ENCODE data around the gene SPIN2A.
"Not testable (repeated sequence)": the region's sequence is repeated elsewhere in the genome, so short reads cannot be mapped to it uniquely, and the experiment has no call there.

SPIN2A gene

GRCh38 chrX:57134702-57135101 lies 2.5 kb downstream of the SPIN2A start:
- Histone ChIP-seq H3K4me3 (ENCODE audit: low read length in 2 of 2) (no peak overlapping the region), H3K36me3 (ENCODE audit: control insufficient read depth in 2 of 2, insufficient read depth in 2 of 2, low read length in 2 of 2) (no peaks in the 10 kb centered on the region), H3K27ac (ENCODE audit: low read depth in 2 of 2, low read length in 2 of 2) (no peak overlapping the region), H3K9ac (ENCODE audit: low read depth in 1 of 2, low read length in 2 of 2) (no peak overlapping the region), H3K9me3 (ENCODE audit: control insufficient read depth in 2 of 2, low read length in 2 of 2) (no peaks in the 10 kb centered on the region), H3K27me3 (ENCODE audit: control insufficient read depth in 2 of 2, insufficient read depth in 2 of 2, low read length in 2 of 2) (no peaks in the 10 kb centered on the region), H3K4me1 (ENCODE audit: control insufficient read depth in 2 of 2, insufficient read depth in 2 of 2, low read length in 2 of 2) (no peaks in the 10 kb centered on the region)

- H3K9ac ChIP-seq (ENCODE audit: low read depth in 1 of 2, low read length in 2 of 2) = no peak overlapping the region
- H3K4me3 ChIP-seq (ENCODE audit: low read length in 2 of 2) = no peak overlapping the region
- H3K27me3 ChIP-seq (ENCODE audit: control insufficient read depth in 2 of 2, insufficient read depth in 2 of 2, low read length in 2 of 2) = no peaks in the 10 kb centered on the region
- H3K9me3 ChIP-seq (ENCODE audit: control insufficient read depth in 2 of 2, low read length in 2 of 2) = no peaks in the 10 kb centered on the region
- H3K4me1 ChIP-seq (ENCODE audit: control insufficient read depth in 2 of 2, insufficient read depth in 2 of 2, low read length in 2 of 2) = no peaks in the 10 kb centered on the region
- H3K36me3 ChIP-seq (ENCODE audit: control insufficient read depth in 2 of 2, insufficient read depth in 2 of 2, low read length in 2 of 2) = no peaks in the 10 kb centered on the region
- H3K27ac ChIP-seq (ENCODE audit: low read depth in 2 of 2, low read length in 2 of 2) = no peak overlapping the region
Measured at GRCh38 chrX:57133706-57134105, 3.5 kb downstream of the SPIN2A start.

- not testable (repeated sequence) for H3K27ac ChIP-seq (ENCODE audit: low read depth in 2 of 2, low read length in 2 of 2); H3K4me3 ChIP-seq (ENCODE audit: low read length in 2 of 2); H3K9me3 ChIP-seq (ENCODE audit: control insufficient read depth in 2 of 2, low read length in 2 of 2); H3K4me1 ChIP-seq (ENCODE audit: control insufficient read depth in 2 of 2, insufficient read depth in 2 of 2, low read length in 2 of 2); H3K9ac ChIP-seq (ENCODE audit: low read depth in 1 of 2, low read length in 2 of 2); H3K27me3 ChIP-seq (ENCODE audit: control insufficient read depth in 2 of 2, insufficient read depth in 2 of 2, low read length in 2 of 2); H3K36me3 ChIP-seq (ENCODE audit: control insufficient read depth in 2 of 2, insufficient read depth in 2 of 2, low read length in 2 of 2)
Measured at GRCh38 chrX:57133284-57133683, 3.9 kb downstream of the SPIN2A start.

GRCh38 chrX:57132046-57132445 lies 5.2 kb downstream of the SPIN2A start:
- Histone ChIP-seq H3K4me3 (ENCODE audit: low read length in 2 of 2) (no peak overlapping the region), H3K27me3 (ENCODE audit: control insufficient read depth in 2 of 2, insufficient read depth in 2 of 2, low read length in 2 of 2) (no peaks in the 10 kb centered on the region), H3K9me3 (ENCODE audit: control insufficient read depth in 2 of 2, low read length in 2 of 2) (no peaks in the 10 kb centered on the region), H3K9ac (ENCODE audit: low read depth in 1 of 2, low read length in 2 of 2) (no peak overlapping the region), H3K4me1 (ENCODE audit: control insufficient read depth in 2 of 2, insufficient read depth in 2 of 2, low read length in 2 of 2) (no peaks in the 10 kb centered on the region), H3K27ac (ENCODE audit: low read depth in 2 of 2, low read length in 2 of 2) (no peak overlapping the region), H3K36me3 (ENCODE audit: control insufficient read depth in 2 of 2, insufficient read depth in 2 of 2, low read length in 2 of 2) (no peaks in the 10 kb centered on the region)

- peak overlapping the region; percentile 82 to 93 for H3K4me3 ChIP-seq (ENCODE audit: low read length in 2 of 2)
- H3K4me1 ChIP-seq (ENCODE audit: control insufficient read depth in 2 of 2, insufficient read depth in 2 of 2, low read length in 2 of 2) = no peaks in the 10 kb centered on the region
- H3K36me3 ChIP-seq (ENCODE audit: control insufficient read depth in 2 of 2, insufficient read depth in 2 of 2, low read length in 2 of 2) = no peaks in the 10 kb centered on the region
- peaks cover 0 to 4% of the 10 kb centered on the region in 2 donors for H3K27me3 ChIP-seq (ENCODE audit: control insufficient read depth in 2 of 2, insufficient read depth in 2 of 2, low read length in 2 of 2)
- peak overlapping the region; percentile 75 to 80 for H3K27ac ChIP-seq (ENCODE audit: low read depth in 2 of 2, low read length in 2 of 2)
- no peaks in the 10 kb centered on the region for H3K9me3 ChIP-seq (ENCODE audit: control insufficient read depth in 2 of 2, low read length in 2 of 2)
- peak overlapping the region; percentile 74 to 85 for H3K9ac ChIP-seq (ENCODE audit: low read depth in 1 of 2, low read length in 2 of 2)
Measured at GRCh38 chrX:57121816-57122215, 15.4 kb downstream of the SPIN2A start.

GRCh38 chrX:57121162-57121755 lies 15.9 kb downstream of the SPIN2A start, which contains the start of gene SPIN2B:
SPIN2B (minus strand) TSS chrX:57121548.
- Histone ChIP-seq H3K9ac (ENCODE audit: low read depth in 1 of 2, low read length in 2 of 2) (peak within 1 kb of the TSS; percentile 74 to 85), H3K4me3 (ENCODE audit: low read length in 2 of 2) (peak within 1 kb of the TSS; percentile 82 to 93), H3K27me3 (ENCODE audit: control insufficient read depth in 2 of 2, insufficient read depth in 2 of 2, low read length in 2 of 2) (no peaks in the 10 kb centered on the region), H3K4me1 (ENCODE audit: control insufficient read depth in 2 of 2, insufficient read depth in 2 of 2, low read length in 2 of 2) (no peaks in the 10 kb centered on the region), H3K27ac (ENCODE audit: low read depth in 2 of 2, low read length in 2 of 2) (peak within 1 kb of the TSS; percentile 75 to 80), H3K36me3 (ENCODE audit: control insufficient read depth in 2 of 2, insufficient read depth in 2 of 2, low read length in 2 of 2) (no peaks in the 10 kb centered on the region), H3K9me3 (ENCODE audit: control insufficient read depth in 2 of 2, low read length in 2 of 2) (no peaks in the 10 kb centered on the region)

- peak overlapping the region; percentile 56 to 85 for H3K9ac ChIP-seq (ENCODE audit: low read depth in 1 of 2, low read length in 2 of 2)
- not testable (repeated sequence) for H3K36me3 ChIP-seq (ENCODE audit: control insufficient read depth in 2 of 2, insufficient read depth in 2 of 2, low read length in 2 of 2); H3K27me3 ChIP-seq (ENCODE audit: control insufficient read depth in 2 of 2, insufficient read depth in 2 of 2, low read length in 2 of 2); H3K4me1 ChIP-seq (ENCODE audit: control insufficient read depth in 2 of 2, insufficient read depth in 2 of 2, low read length in 2 of 2); H3K9me3 ChIP-seq (ENCODE audit: control insufficient read depth in 2 of 2, low read length in 2 of 2)
- peak overlapping the region; percentile 82 to 93 for H3K4me3 ChIP-seq (ENCODE audit: low read length in 2 of 2)
- peak overlapping the region; percentile 75 to 80 for H3K27ac ChIP-seq (ENCODE audit: low read depth in 2 of 2, low read length in 2 of 2)
Measured at GRCh38 chrX:57120619-57121161, 16.5 kb downstream of the SPIN2A start.

- Histone ChIP-seq H3K9ac (ENCODE audit: low read depth in 1 of 2, low read length in 2 of 2) (no peak overlapping the region), H3K9me3 (ENCODE audit: control insufficient read depth in 2 of 2, low read length in 2 of 2) (no peaks in the 10 kb centered on the region), H3K4me3 (ENCODE audit: low read length in 2 of 2) (no peak overlapping the region), H3K36me3 (ENCODE audit: control insufficient read depth in 2 of 2, insufficient read depth in 2 of 2, low read length in 2 of 2) (no peaks in the 10 kb centered on the region), H3K27me3 (ENCODE audit: control insufficient read depth in 2 of 2, insufficient read depth in 2 of 2, low read length in 2 of 2) (no peaks in the 10 kb centered on the region), H3K27ac (ENCODE audit: low read depth in 2 of 2, low read length in 2 of 2) (no peak overlapping the region), H3K4me1 (ENCODE audit: control insufficient read depth in 2 of 2, insufficient read depth in 2 of 2, low read length in 2 of 2) (no peaks in the 10 kb centered on the region)
Measured at GRCh38 chrX:57119416-57119815, 17.8 kb downstream of the SPIN2A start.

- not testable (repeated sequence) for H3K36me3 ChIP-seq (ENCODE audit: control insufficient read depth in 2 of 2, insufficient read depth in 2 of 2, low read length in 2 of 2); H3K9ac ChIP-seq (ENCODE audit: low read depth in 1 of 2, low read length in 2 of 2); H3K27me3 ChIP-seq (ENCODE audit: control insufficient read depth in 2 of 2, insufficient read depth in 2 of 2, low read length in 2 of 2); H3K4me1 ChIP-seq (ENCODE audit: control insufficient read depth in 2 of 2, insufficient read depth in 2 of 2, low read length in 2 of 2); H3K4me3 ChIP-seq (ENCODE audit: low read length in 2 of 2); H3K9me3 ChIP-seq (ENCODE audit: control insufficient read depth in 2 of 2, low read length in 2 of 2)
- peak overlapping the region in 1 of 2 donors; percentile 4 for H3K27ac ChIP-seq (ENCODE audit: low read depth in 2 of 2, low read length in 2 of 2)
Measured at GRCh38 chrX:57117566-57117965, 19.6 kb downstream of the SPIN2A start.

GRCh38 chrX:57104921-57105398 lies 32.2 kb downstream of the SPIN2A start:
- H3K9ac ChIP-seq (ENCODE audit: low read depth in 1 of 2, low read length in 2 of 2) = no peak overlapping the region
- H3K27me3 ChIP-seq (ENCODE audit: control insufficient read depth in 2 of 2, insufficient read depth in 2 of 2, low read length in 2 of 2) = peaks cover 0 to 5% of the 10 kb centered on the region in 2 donors
- H3K4me3 ChIP-seq (ENCODE audit: low read length in 2 of 2) = no peak overlapping the region
- no peak overlapping the region for H3K27ac ChIP-seq (ENCODE audit: low read depth in 2 of 2, low read length in 2 of 2)
- no peaks in the 10 kb centered on the region for H3K9me3 ChIP-seq (ENCODE audit: control insufficient read depth in 2 of 2, low read length in 2 of 2)
- H3K36me3 ChIP-seq (ENCODE audit: control insufficient read depth in 2 of 2, insufficient read depth in 2 of 2, low read length in 2 of 2) = no peaks in the 10 kb centered on the region
- H3K4me1 ChIP-seq (ENCODE audit: control insufficient read depth in 2 of 2, insufficient read depth in 2 of 2, low read length in 2 of 2) = no peaks in the 10 kb centered on the region

Measured in mucosa of rectum (tissue), 2 donors.